ENCODE results near the gene ARHGEF19. TPM values are rescaled to one million over a fixed set of nuclear protein-coding genes. Genes with fewer than 3 reads are reported as not detected.

ARHGEF19 gene
- total and polyA plus RNA-seq, 2 of the 13 experiments (the other 11 are each of a cell fraction or from before 2014, with no cell fraction given) = 1.7 to 1.8 TPM

DNA sequence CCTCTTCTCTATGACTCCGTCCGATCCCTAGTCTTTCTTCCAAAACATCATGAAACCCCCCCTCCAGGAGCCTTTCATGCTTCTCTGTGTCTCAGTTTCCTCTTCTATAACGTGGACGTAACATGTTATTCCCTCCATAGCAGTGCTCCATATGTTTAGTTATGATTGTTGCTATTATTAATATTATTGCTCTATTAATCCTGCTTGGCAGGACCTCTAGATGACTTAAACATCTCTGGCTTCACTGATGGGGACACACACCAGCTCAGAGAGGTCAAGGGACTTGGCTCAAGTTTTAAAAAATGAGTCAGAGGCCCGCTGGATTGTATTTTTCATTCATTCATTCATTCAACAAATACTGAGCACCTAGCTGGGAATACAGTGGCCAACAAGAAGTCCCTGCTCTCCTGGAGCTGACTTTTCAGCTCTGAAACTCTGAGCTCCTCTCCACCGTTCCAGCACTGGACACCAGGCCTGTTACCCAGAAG is 24.9 kb upstream of the ARHGEF19 start:
- ATAC-seq = 0 out of 3 replicates have a peak, but pooled peaks have one; percentile 2
- in situ Hi-C loops (cut with HindIII; ENCODE audit: extremely low pct_ligation_motif_present, low pct_unique_long_range_greater_than_20kb) = no loop called here
- CTCF ChIA-PET (ENCODE audit: low intra/inter-chr PET ratio, low total read pairs) = no interaction called here

More for the DNA sequence above, 24.9 kb upstream of the ARHGEF19 start:
- H3K9ac ChIP-seq (ENCODE audit: insufficient read depth, low read depth, low read length) = peak overlapping the region; percentile 59
- H2AFZ ChIP-seq (ENCODE audit: low read length) = peak overlapping the region; percentile 62
- H4K20me1 ChIP-seq (ENCODE audit: insufficient read depth, low read length) = no peaks in the 10 kb centered on the region
- no peaks in the 10 kb centered on the region for H3K9me3 ChIP-seq (ENCODE audit: low read length)
- FAIRE-seq (no peak), DNase-seq (ENCODE audit: low spot score) (no peak)
- no peaks in the 10 kb centered on the region for H3K79me2 ChIP-seq (ENCODE audit: insufficient read depth, low read length)
- 0% methylated on average over 6 of the region's 6 CpGs for WGBS (ENCODE audit: low lambda C conversion rate)
- peak overlapping the region; percentile 31 for H3K27ac ChIP-seq (ENCODE audit: extremely low read length, insufficient read depth, low read length)
- no peaks in the 10 kb centered on the region for H3K27me3 ChIP-seq (ENCODE audit: control insufficient read depth in 1 of 2, insufficient read depth in 2 of 2, low read length in 2 of 2)
- TF ChIP-seq SNAPC2 (CRISPR knock-in tag; IDR thresholded peaks at IDR 0.05) = 0 out of 2 replicates have a peak, but pooled peaks have one; percentile 11
- TF ChIP-seq, protein P1, sequence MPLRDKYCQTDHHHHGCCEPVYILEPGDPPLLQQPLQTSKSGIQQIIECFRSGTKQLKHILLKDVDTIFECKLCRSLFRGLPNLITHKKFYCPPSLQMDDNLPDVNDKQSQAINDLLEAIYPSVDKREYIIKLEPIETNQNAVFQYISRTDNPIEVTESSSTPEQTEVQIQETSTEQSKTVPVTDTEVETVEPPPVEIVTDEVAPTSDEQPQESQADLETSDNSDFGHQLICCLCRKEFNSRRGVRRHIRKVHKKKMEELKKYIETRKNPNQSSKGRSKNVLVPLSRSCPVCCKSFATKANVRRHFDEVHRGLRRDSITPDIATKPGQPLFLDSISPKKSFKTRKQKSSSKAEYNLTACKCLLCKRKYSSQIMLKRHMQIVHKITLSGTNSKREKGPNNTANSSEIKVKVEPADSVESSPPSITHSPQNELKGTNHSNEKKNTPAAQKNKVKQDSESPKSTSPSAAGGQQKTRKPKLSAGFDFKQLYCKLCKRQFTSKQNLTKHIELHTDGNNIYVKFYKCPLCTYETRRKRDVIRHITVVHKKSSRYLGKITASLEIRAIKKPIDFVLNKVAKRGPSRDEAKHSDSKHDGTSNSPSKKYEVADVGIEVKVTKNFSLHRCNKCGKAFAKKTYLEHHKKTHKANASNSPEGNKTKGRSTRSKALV (CRISPR knock-in tag; IDR thresholded peaks at IDR 0.05) = 0 out of 2 replicates have a peak, but pooled peaks have one; percentile 9
- TF ChIP-seq ZNF772 (CRISPR knock-in tag; IDR thresholded peaks at IDR 0.05) = no peak
- TF ChIP-seq, protein P2, sequence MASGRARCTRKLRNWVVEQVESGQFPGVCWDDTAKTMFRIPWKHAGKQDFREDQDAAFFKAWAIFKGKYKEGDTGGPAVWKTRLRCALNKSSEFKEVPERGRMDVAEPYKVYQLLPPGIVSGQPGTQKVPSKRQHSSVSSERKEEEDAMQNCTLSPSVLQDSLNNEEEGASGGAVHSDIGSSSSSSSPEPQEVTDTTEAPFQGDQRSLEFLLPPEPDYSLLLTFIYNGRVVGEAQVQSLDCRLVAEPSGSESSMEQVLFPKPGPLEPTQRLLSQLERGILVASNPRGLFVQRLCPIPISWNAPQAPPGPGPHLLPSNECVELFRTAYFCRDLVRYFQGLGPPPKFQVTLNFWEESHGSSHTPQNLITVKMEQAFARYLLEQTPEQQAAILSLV (CRISPR knock-in tag; IDR thresholded peaks at IDR 0.05; ENCODE audit: borderline replicate concordance) = 0 out of 2 replicates have a peak, but pooled peaks have one; percentile 15
- TF ChIP-seq ZNF441 (CRISPR knock-in tag; IDR thresholded peaks at IDR 0.05; ENCODE audit: borderline replicate concordance) = 0 out of 2 replicates have a peak, but pooled peaks have one; percentile 7
- TF ChIP-seq FOXK1 (CRISPR knock-in tag; IDR thresholded peaks at IDR 0.05; ENCODE audit: borderline replicate concordance, low read depth) = no peak
- TF ChIP-seq, protein P3, sequence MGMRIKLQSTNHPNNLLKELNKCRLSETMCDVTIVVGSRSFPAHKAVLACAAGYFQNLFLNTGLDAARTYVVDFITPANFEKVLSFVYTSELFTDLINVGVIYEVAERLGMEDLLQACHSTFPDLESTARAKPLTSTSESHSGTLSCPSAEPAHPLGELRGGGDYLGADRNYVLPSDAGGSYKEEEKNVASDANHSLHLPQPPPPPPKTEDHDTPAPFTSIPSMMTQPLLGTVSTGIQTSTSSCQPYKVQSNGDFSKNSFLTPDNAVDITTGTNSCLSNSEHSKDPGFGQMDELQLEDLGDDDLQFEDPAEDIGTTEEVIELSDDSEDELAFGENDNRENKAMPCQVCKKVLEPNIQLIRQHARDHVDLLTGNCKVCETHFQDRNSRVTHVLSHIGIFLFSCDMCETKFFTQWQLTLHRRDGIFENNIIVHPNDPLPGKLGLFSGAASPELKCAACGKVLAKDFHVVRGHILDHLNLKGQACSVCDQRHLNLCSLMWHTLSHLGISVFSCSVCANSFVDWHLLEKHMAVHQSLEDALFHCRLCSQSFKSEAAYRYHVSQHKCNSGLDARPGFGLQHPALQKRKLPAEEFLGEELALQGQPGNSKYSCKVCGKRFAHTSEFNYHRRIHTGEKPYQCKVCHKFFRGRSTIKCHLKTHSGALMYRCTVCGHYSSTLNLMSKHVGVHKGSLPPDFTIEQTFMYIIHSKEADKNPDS (CRISPR knock-in tag; IDR thresholded peaks at IDR 0.05) = no peak
- 0 out of 2 replicates have a peak, but pooled peaks have one; percentile 39 for TF ChIP-seq ZNF558 (CRISPR knock-in tag; IDR thresholded peaks at IDR 0.05; ENCODE audit: borderline replicate concordance)
- TF ChIP-seq HBP1 (CRISPR knock-in tag; IDR thresholded peaks at IDR 0.05; ENCODE audit: low read depth) = 0 out of 2 replicates have a peak, but pooled peaks have one; percentile 18
- TF ChIP-seq FOXA3 (CRISPR knock-in tag; IDR thresholded peaks at IDR 0.05) = 0 out of 2 replicates have a peak, but pooled peaks have one; percentile 2
- TF ChIP-seq, protein P4, sequence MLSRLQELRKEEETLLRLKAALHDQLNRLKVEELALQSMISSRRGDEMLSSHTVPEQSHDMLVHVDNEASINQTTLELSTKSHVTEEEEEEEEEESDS (CRISPR knock-in tag; IDR thresholded peaks at IDR 0.05; ENCODE audit: borderline replicate concordance) = 0 out of 2 replicates have a peak, but pooled peaks have one; percentile 55
- TF ChIP-seq, protein P5, sequence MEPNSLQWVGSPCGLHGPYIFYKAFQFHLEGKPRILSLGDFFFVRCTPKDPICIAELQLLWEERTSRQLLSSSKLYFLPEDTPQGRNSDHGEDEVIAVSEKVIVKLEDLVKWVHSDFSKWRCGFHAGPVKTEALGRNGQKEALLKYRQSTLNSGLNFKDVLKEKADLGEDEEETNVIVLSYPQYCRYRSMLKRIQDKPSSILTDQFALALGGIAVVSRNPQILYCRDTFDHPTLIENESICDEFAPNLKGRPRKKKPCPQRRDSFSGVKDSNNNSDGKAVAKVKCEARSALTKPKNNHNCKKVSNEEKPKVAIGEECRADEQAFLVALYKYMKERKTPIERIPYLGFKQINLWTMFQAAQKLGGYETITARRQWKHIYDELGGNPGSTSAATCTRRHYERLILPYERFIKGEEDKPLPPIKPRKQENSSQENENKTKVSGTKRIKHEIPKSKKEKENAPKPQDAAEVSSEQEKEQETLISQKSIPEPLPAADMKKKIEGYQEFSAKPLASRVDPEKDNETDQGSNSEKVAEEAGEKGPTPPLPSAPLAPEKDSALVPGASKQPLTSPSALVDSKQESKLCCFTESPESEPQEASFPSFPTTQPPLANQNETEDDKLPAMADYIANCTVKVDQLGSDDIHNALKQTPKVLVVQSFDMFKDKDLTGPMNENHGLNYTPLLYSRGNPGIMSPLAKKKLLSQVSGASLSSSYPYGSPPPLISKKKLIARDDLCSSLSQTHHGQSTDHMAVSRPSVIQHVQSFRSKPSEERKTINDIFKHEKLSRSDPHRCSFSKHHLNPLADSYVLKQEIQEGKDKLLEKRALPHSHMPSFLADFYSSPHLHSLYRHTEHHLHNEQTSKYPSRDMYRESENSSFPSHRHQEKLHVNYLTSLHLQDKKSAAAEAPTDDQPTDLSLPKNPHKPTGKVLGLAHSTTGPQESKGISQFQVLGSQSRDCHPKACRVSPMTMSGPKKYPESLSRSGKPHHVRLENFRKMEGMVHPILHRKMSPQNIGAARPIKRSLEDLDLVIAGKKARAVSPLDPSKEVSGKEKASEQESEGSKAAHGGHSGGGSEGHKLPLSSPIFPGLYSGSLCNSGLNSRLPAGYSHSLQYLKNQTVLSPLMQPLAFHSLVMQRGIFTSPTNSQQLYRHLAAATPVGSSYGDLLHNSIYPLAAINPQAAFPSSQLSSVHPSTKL (CRISPR knock-in tag; IDR thresholded peaks at IDR 0.05) = 0 out of 2 replicates have a peak, but pooled peaks have one; percentile 3
- H3K4me1 ChIP-seq (ENCODE audit: insufficient read depth, low read length) = peaks cover 57% of the 10 kb centered on the region
- no TSS peak for BruUV-seq (replicated peaks)
- peak overlapping the region; percentile 66 to 79 (median 67) for H3K4me3 ChIP-seq (replicated peaks in 1 of 3; ENCODE audit: insufficient read depth in 1 of 3, low read depth in 2 of 3, low read length in 3 of 3)
- intact Hi-C loops (cut with micrococcal nuclease; ENCODE audit: unreplicated experiment) = loop anchor here (2.0 kb wide), 2 partner anchors 33 to 159 kb away; no protein-coding TSS in a partner anchor
- POLR2A ChIA-PET = interaction anchor here (1.5 to 2.0 kb wide), 2 partner anchors 20 to 31 kb away, joined by 5 to 7 read pairs; no protein-coding TSS in a partner anchor
- peak overlapping the region; percentile 97 for H3K4me2 ChIP-seq (ENCODE audit: low read depth, low read length)
- H3K36me3 ChIP-seq (replicated peaks in 1 of 2; ENCODE audit: control insufficient read depth in 1 of 2, insufficient read depth in 2 of 2, low read length in 2 of 2) = no peaks in the 10 kb centered on the region

Measured in HepG2 (cell line).